Mucosa of rectum (tissue), 2 donors: Measurements from ENCODE around the gene PDYN.

ENCODE experiments used
- H3K27ac ChIP-seq, 2 donors: one replicate each; pipeline ENCODE4 v1.7.0; 2013; ENCODE audit warnings: inconsistent platforms in 2 of 2, low read depth in 2 of 2, low read length in 2 of 2
- H3K27me3 ChIP-seq, 2 donors: one replicate each; pipeline ENCODE4 v1.7.0; 2013; ENCODE audit warnings: low read length in 2 of 2; ENCODE audit not compliant: control insufficient read depth in 2 of 2, insufficient read depth in 2 of 2
- H3K36me3 ChIP-seq, 2 donors: one replicate each; pipeline ENCODE4 v1.7.0; 2013; ENCODE audit warnings: low read length in 2 of 2; ENCODE audit not compliant: control insufficient read depth in 2 of 2, insufficient read depth in 2 of 2
- H3K4me1 ChIP-seq, 2 donors: one replicate each; pipeline ENCODE4 v1.7.0; 2013; ENCODE audit warnings: low read length in 2 of 2, mild to moderate bottlenecking in 1 of 2; ENCODE audit not compliant: control insufficient read depth in 2 of 2, insufficient read depth in 2 of 2
- H3K4me3 ChIP-seq, 2 donors: one replicate each; pipeline ENCODE4 v1.7.0; 2013; ENCODE audit warnings: low read length in 2 of 2
- H3K9ac ChIP-seq, 2 donors: one replicate each; pipeline ENCODE4 v1.7.0; 2013; ENCODE audit warnings: low read length in 2 of 2, low read depth in 1 of 2, mild to moderate bottlenecking in 1 of 2
- H3K9me3 ChIP-seq, 2 donors: one replicate each; pipeline ENCODE4 v1.7.0; 2013; ENCODE audit warnings: low read length in 2 of 2; ENCODE audit not compliant: control insufficient read depth in 2 of 2
- donor health status: healthy.
- donor health status: Normal muscosa, but diverticular disease.

PDYN gene

GRCh38 chr20:1929460-1929859 is 64.4 kb downstream of the PDYN start:
- no peak overlapping the region for H3K4me3 ChIP-seq
- no peaks in the 10 kb centered on the region for H3K9me3 ChIP-seq
- no peak overlapping the region for H3K27ac ChIP-seq
- H3K9ac ChIP-seq: no peak overlapping the region
- no peaks in the 10 kb centered on the region for H3K4me1 ChIP-seq
- no peaks in the 10 kb centered on the region for H3K36me3 ChIP-seq
- no peaks in the 10 kb centered on the region for H3K27me3 ChIP-seq

- Histone ChIP-seq H3K4me1 (no peaks in the 10 kb centered on the region), H3K4me3 (no peak overlapping the region), H3K9me3 (no peaks in the 10 kb centered on the region), H3K36me3 (no peaks in the 10 kb centered on the region), H3K9ac (no peak overlapping the region), H3K27ac (no peak overlapping the region), H3K27me3 (no peaks in the 10 kb centered on the region)
These were observed 65.1 kb downstream of the PDYN start for GRCh38 chr20:1928782-1929181.
